Activated CD4-positive, alpha-beta memory T cell treated with anti-CD3 and anti-CD28 coated beads for 36 hours (primary cell): Measurements from ENCODE around the gene NME9. TPM values are rescaled to one million over a fixed set of nuclear protein-coding genes. Genes with fewer than 3 reads are reported as not detected.
A peak's percentile ranks its signal among the peaks of the same experiment; 100 is the strongest.

ENCODE experiments used
- CTCF ChIA-PET: fragments of 350-600 bp; sonication (Branson Sonifier 250); formaldehyde crosslinking; loops from one replicate; lab custom pipeline; 2021; ENCODE audit warnings: antibody characterized with exemption, inconsistent platforms; lab: Charles Lee
- POLR2A ChIA-PET: fragments of 350-600 bp; sonication (Branson Sonifier 250); formaldehyde crosslinking; loops from one replicate; lab custom pipeline; 2021; ENCODE audit warnings: antibody characterized with exemption; lab: Charles Lee
- DNase-seq: peaks from one replicate; pipeline ENCODE4 v3.0.0-alpha.2; 2020
- H3K27ac Mint-ChIP-seq: one replicate; pipeline ENCODE4 v1.8.0; 2021; ENCODE audit warnings: mixed read lengths
- H3K27me3 Mint-ChIP-seq: one replicate; pipeline ENCODE4 v1.8.0; 2021; ENCODE audit warnings: mixed read lengths
- H3K36me3 Mint-ChIP-seq: one replicate; pipeline ENCODE4 v1.8.0; 2021; ENCODE audit warnings: mixed read lengths
- H3K4me1 Mint-ChIP-seq: one replicate; pipeline ENCODE4 v1.8.0; 2021; ENCODE audit warnings: low read depth, mixed read lengths
- H3K4me3 Mint-ChIP-seq: one replicate; pipeline ENCODE4 v1.8.0; 2021; ENCODE audit warnings: mild to moderate bottlenecking, mixed read lengths
- H3K9me3 Mint-ChIP-seq: one replicate; pipeline ENCODE4 v1.8.0; 2021; ENCODE audit warnings: mixed read lengths
- intact Hi-C: fragments of 100-400 bp; cut with micrococcal nuclease; formaldehyde crosslinking; loops from one replicate; pipeline ENCODE4 v1.15.1; 2023
- total RNA-seq, 2 experiments: library from RNA; stranded (reverse); gene quantifications; one replicate each; pipeline ENCODE4 v1.2.3, GENCODE V29; 2021

Gene NME9
- total RNA-seq, 2 experiments from 2014 or later, result 0.58 to 0.90 TPM

DNA sequence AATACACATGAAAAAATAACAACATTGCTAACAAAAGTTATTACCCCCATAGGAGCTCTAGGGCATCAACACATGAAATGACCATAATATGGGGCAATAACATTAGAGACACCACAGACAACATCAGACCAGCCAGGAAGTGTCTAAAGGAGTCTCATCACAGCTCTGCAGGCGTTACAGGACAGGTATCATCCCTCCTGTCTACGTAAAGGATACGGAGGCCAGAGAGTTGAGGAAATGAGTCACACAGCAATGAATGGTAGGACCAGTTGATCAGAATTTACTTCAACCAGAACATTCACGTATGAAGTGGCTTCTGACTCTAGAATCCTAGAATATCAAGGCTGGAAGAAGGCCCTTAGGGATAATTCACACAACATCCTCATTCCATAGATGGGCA lies 1.8 kb downstream of the NME9 start:
- Mint-ChIP-seq H3K9me3 (no peaks in the 10 kb centered on the region), H3K36me3 (no peaks in the 10 kb centered on the region), H3K27ac (no peak overlapping the region), H3K4me3 (no peak overlapping the region), H3K4me1 (peaks cover 31% of the 10 kb centered on the region), H3K27me3 (no peaks in the 10 kb centered on the region)
- no peak for DNase-seq
- ChIA-PET CTCF (interaction anchor here (0.6 to 1.8 kb wide), 11 partner anchors 11 to 267 kb away, joined by 3 to 11 read pairs (median 6); partner anchors contain the start of genes ARMC8, CEP70 and DBR1), POLR2A (interaction anchor here (1.5 kb wide), 1 partner anchor 32 kb away, joined by 6 read pairs; no protein-coding TSS in a partner anchor)
- intact Hi-C loops, result loop anchor here (2.0 to 5.0 kb wide), 5 partner anchors 39 to 264 kb away; partner anchors contain the start of genes ARMC8 and CEP70

- Mint-ChIP-seq H3K4me3 (no peak overlapping the region), H3K9me3 (no peaks in the 10 kb centered on the region), H3K27ac (no peak overlapping the region), H3K4me1 (peaks cover 38% of the 10 kb centered on the region), H3K36me3 (no peaks in the 10 kb centered on the region), H3K27me3 (no peaks in the 10 kb centered on the region)
- intact Hi-C loops, result loop anchor here (5.0 kb wide), 3 partner anchors 95 to 265 kb away; partner anchors contain the start of gene CEP70
- DNase-seq, result no peak
- POLR2A ChIA-PET, result no interaction called here
- CTCF ChIA-PET, result no interaction called here
Measured at GRCh38 chr3:138326866-138327595, 2.6 kb downstream of the NME9 start.

- ChIA-PET CTCF (interaction anchor here (0.6 kb wide), 1 partner anchor 148 kb away, joined by 3 read pairs; no protein-coding TSS in a partner anchor), POLR2A (no interaction called here)
- H3K36me3 Mint-ChIP-seq, result no peaks in the 10 kb centered on the region
- DNase-seq, result no peak
- H3K27ac Mint-ChIP-seq, result no peak overlapping the region
- H3K4me3 Mint-ChIP-seq, result no peak overlapping the region
- intact Hi-C loops, result loop anchor here (5.0 kb wide), 3 partner anchors 94 to 266 kb away; partner anchors contain the start of gene CEP70
- peaks cover 38% of the 10 kb centered on the region for H3K4me1 Mint-ChIP-seq
- no peaks in the 10 kb centered on the region for H3K27me3 Mint-ChIP-seq
- no peaks in the 10 kb centered on the region for H3K9me3 Mint-ChIP-seq
Measured at GRCh38 chr3:138325990-138326389, 3.7 kb downstream of the NME9 start.

DNA sequence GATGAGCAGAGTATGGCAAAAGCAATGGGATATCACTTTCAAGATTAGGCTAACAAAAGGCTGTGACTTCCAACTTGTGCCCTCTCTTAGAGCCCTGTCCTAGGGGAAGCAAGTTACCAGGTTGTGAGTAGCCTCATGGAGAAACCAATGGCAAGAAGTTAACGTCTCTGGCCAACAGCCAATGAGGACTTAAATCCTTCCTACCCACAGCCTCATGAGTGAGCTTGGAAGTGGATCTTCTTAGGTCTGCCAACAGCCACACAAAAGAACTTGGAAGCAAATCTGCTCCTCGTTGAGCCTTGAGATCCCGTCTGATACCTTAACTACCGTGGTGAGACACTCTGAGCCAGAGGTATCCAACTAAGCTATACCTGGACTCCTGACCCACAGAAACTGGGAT lies 5.7 kb downstream of the NME9 start:
- ChIA-PET CTCF (no interaction called here), POLR2A (no interaction called here)
- H3K27ac Mint-ChIP-seq, result no peak overlapping the region
- no peaks in the 10 kb centered on the region for H3K36me3 Mint-ChIP-seq
- H3K9me3 Mint-ChIP-seq, result no peaks in the 10 kb centered on the region
- H3K27me3 Mint-ChIP-seq, result no peaks in the 10 kb centered on the region
- peaks cover 29% of the 10 kb centered on the region for H3K4me1 Mint-ChIP-seq
- intact Hi-C loops, result no loop called here
- no peak for DNase-seq
- H3K4me3 Mint-ChIP-seq, result no peak overlapping the region

DNA sequence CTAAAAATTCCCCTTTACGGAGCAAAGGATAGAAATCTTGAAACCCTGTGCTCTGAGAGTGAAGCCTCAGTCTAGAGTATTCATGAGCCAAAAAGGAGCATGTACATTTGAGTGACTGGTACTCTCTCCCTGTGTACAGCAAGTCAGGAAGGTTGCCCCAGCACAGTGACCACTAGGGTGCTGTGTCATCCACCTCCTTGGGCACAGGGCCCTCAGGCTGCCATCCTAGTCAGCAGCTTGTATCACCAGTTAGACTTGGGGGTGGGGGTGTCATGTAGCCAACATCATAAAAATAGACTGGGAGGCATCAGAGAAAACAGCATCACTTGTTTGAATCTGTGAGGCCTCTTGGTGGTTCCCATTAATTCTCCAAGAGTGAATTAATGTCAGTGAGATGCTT lies 12.0 kb downstream of the NME9 start:
- Mint-ChIP-seq H3K36me3 (no peaks in the 10 kb centered on the region), H3K27ac (no peak overlapping the region), H3K9me3 (no peaks in the 10 kb centered on the region), H3K27me3 (no peaks in the 10 kb centered on the region), H3K4me1 (peaks cover 7% of the 10 kb centered on the region), H3K4me3 (no peak overlapping the region)
- intact Hi-C loops, result no loop called here
- DNase-seq, result no peak
- POLR2A ChIA-PET, result no interaction called here
- CTCF ChIA-PET, result interaction anchor here (1.4 kb wide), 1 partner anchor 13 kb away, joined by 5 read pairs; no protein-coding TSS in a partner anchor

DNA sequence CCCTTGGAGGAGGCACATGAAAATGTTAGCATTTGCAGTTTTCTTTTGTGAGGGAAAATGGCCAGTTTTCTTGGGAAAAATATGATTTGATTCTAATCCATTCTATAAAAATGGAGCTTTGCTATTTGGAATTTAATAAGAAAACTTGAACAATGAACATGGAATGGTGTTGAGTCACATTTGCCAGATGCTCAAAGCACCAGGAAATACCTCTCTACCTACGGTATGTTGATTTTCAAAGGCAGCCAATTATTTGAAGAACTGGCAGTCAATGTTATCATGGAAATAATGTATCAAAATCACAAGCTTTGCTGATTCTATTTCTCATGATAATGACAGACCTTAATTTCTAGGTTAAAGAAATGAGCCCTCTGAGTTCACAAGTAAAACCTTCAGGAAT lies 14.9 kb downstream of the NME9 start:
- CTCF ChIA-PET, result no interaction called here
- no peaks in the 10 kb centered on the region for H3K4me1 Mint-ChIP-seq
- no peak overlapping the region for H3K4me3 Mint-ChIP-seq
- POLR2A ChIA-PET, result no interaction called here
- peaks cover 25% of the 10 kb centered on the region for H3K9me3 Mint-ChIP-seq
- peaks cover 3% of the 10 kb centered on the region for H3K36me3 Mint-ChIP-seq
- no peak overlapping the region for H3K27ac Mint-ChIP-seq
- intact Hi-C loops, result no loop called here
- no peak for DNase-seq
- H3K27me3 Mint-ChIP-seq, result no peaks in the 10 kb centered on the region

- ChIA-PET POLR2A (no interaction called here), CTCF (no interaction called here)
- Mint-ChIP-seq H3K4me1 (no peaks in the 10 kb centered on the region), H3K27me3 (peaks cover 4% of the 10 kb centered on the region), H3K27ac (no peak overlapping the region), H3K36me3 (peaks cover 23% of the 10 kb centered on the region), H3K9me3 (peaks cover 40% of the 10 kb centered on the region), H3K4me3 (no peak overlapping the region)
- DNase-seq, result no peak
- intact Hi-C loops, result no loop called here
Measured at GRCh38 chr3:138310494-138310893, 19.2 kb downstream of the NME9 start.

DNA sequence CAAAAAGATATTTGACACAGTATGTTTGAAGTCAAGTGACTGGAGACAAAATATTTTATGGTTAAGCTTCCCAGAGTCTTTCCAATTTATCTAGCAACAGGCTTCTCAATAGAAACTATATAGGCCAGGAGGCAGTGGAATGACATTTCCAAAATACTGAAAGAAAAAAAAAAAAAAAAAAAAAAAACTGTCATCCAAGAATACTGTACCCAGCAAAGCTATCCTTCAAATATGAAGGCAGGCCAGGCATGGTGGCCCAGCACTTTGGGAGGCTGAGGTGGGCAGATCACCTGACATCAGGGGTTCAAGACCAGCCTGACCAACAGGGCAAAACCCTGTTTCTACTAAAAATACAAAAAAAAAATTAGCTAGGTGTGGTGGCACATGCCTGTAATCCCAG lies 20.9 kb downstream of the NME9 start:
- Mint-ChIP-seq H3K36me3 (peaks cover 23% of the 10 kb centered on the region), H3K4me3 (no peak overlapping the region), H3K27me3 (peaks cover 4% of the 10 kb centered on the region), H3K9me3 (peaks cover 40% of the 10 kb centered on the region), H3K4me1 (no peaks in the 10 kb centered on the region), H3K27ac (no peak overlapping the region)
- POLR2A ChIA-PET, result interaction anchor here (0.6 kb wide), 2 partner anchors 192 to 627 kb away, joined by 3 read pairs; no protein-coding TSS in a partner anchor
- intact Hi-C loops, result no loop called here
- CTCF ChIA-PET, result interaction anchor here (0.7 kb wide), 1 partner anchor 109 kb away, joined by 3 read pairs; no protein-coding TSS in a partner anchor
- no peak for DNase-seq

DNA sequence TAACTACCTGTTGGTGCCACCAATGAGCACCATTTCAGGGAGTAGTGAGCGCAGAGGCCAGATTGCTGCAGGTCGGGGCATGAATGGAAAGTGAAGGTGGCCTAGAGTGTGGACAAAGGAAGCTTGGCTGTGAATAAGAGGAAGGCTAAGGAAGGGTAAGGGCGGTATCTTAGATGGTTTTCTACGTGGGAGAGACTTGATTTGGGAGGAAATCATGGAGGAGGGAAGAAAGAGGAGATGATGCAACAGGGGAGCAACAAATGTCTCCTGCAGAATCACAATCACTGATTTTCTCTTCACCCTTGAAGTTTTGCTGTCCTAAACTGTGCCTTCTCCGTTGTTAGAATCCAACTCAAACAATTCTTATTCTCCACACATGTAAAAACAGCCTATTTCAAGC lies 21.8 kb downstream of the NME9 start:
- ChIA-PET POLR2A (no interaction called here), CTCF (interaction anchor here (1.6 kb wide), 1 partner anchor 38 kb away, joined by 3 read pairs; no protein-coding TSS in a partner anchor)
- Mint-ChIP-seq H3K4me1 (no peaks in the 10 kb centered on the region), H3K27ac (no peak overlapping the region), H3K36me3 (peaks cover 23% of the 10 kb centered on the region), H3K27me3 (peaks cover 4% of the 10 kb centered on the region), H3K4me3 (no peak overlapping the region), H3K9me3 (peaks cover 40% of the 10 kb centered on the region)
- DNase-seq, result no peak
- intact Hi-C loops, result no loop called here

DNA sequence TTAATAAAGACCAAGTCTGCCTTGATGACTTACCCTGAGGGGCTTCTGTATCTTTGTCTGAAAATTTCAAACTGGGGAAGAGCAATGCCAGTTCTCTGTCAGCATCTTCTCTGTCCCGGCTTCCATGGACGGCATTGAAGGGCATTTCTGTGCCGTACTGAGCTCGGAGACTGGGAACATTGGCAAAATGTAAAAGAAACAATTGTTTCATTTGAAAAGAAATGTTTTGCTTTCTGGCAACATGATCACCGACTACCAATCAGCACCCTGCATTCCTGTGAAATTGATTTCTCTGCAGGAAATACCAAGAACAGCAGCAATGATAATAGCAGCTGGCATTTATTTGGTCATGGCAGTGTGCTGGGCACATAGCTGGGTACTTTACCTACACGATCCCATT lies 26.2 kb downstream of the NME9 start:
- H3K4me3 Mint-ChIP-seq, result no peak overlapping the region
- H3K4me1 Mint-ChIP-seq, result peaks cover 4% of the 10 kb centered on the region
- peaks cover 26% of the 10 kb centered on the region for H3K36me3 Mint-ChIP-seq
- no peak overlapping the region for H3K27ac Mint-ChIP-seq
- H3K9me3 Mint-ChIP-seq, result peaks cover 11% of the 10 kb centered on the region
- ChIA-PET POLR2A (no interaction called here), CTCF (no interaction called here)
- H3K27me3 Mint-ChIP-seq, result peaks cover 4% of the 10 kb centered on the region
- no peak for DNase-seq
- intact Hi-C loops, result no loop called here

DNA sequence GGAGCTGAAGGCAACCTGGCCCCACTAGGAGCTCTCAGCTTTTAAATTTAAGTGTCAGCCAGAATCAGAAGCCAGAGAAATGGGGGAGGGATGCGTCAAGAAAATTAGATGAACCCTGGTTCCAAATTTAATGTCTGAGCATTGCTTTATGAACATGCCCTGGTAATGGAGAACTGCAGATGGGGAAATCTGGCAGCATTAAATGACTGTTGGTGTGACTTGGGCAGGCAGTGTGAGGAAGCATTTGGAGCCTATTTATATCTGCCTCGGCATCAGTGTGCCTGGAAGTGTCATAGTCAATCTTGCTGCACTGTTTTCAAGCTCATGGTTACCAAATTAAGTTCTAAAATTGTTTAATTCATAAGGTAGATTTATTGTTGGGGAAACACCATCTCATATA lies 29.0 kb downstream of the NME9 start:
- peaks cover 17% of the 10 kb centered on the region for H3K36me3 Mint-ChIP-seq
- DNase-seq, result no peak
- no peak overlapping the region for H3K4me3 Mint-ChIP-seq
- intact Hi-C loops, result no loop called here
- H3K9me3 Mint-ChIP-seq, result no peaks in the 10 kb centered on the region
- H3K4me1 Mint-ChIP-seq, result peaks cover 27% of the 10 kb centered on the region
- no peak overlapping the region for H3K27ac Mint-ChIP-seq
- H3K27me3 Mint-ChIP-seq, result no peaks in the 10 kb centered on the region
- CTCF ChIA-PET, result interaction anchor here (0.7 kb wide), 1 partner anchor 117 kb away, joined by 3 read pairs; no protein-coding TSS in a partner anchor
- POLR2A ChIA-PET, result no interaction called here

GRCh38 chr3:138297876-138298275 lies 31.8 kb downstream of the NME9 start:
- no peak for DNase-seq
- Mint-ChIP-seq H3K27ac (peak overlapping the region; percentile 83), H3K9me3 (no peaks in the 10 kb centered on the region), H3K4me3 (no peak overlapping the region), H3K4me1 (peaks cover 33% of the 10 kb centered on the region), H3K36me3 (peaks cover 30% of the 10 kb centered on the region), H3K27me3 (no peaks in the 10 kb centered on the region)
- CTCF ChIA-PET, result interaction anchor here (1.3 kb wide), 1 partner anchor 31 kb away, joined by 6 read pairs; no protein-coding TSS in a partner anchor
- POLR2A ChIA-PET, result interaction anchor here (1.4 kb wide), 1 partner anchor 111 kb away, joined by 8 read pairs; the partner anchor contains the start of gene ARMC8
- intact Hi-C loops, result loop anchor here (1.0 to 2.0 kb wide), 3 partner anchors 31 to 79 kb away; partner anchors contain the start of gene NME9
